Epithelial cell of esophagus (primary cell): Measurements from ENCODE around the gene PRELID1.

Experiments
- DNase-seq: peaks from one replicate; pipeline ENCODE4 v3.0.0; 2010; ENCODE audit warnings: low read depth
- H3K4me3 ChIP-seq: 2 replicates; pipeline ENCODE4 v1.5.1; 2011; ENCODE audit warnings: mild to moderate bottlenecking, low read length, control low read depth
- TF ChIP-seq, protein P1 (sequence below): IDR thresholded peaks from 2 replicates; pipeline ENCODE4 v1.5.1; 2011; ENCODE audit warnings: low read depth, mild to moderate bottlenecking, low read length, control low read depth, inconsistent platforms; ENCODE audit not compliant: insufficient read depth; ENCODE audit errors: missing control alignments

PRELID1 gene

DNA sequence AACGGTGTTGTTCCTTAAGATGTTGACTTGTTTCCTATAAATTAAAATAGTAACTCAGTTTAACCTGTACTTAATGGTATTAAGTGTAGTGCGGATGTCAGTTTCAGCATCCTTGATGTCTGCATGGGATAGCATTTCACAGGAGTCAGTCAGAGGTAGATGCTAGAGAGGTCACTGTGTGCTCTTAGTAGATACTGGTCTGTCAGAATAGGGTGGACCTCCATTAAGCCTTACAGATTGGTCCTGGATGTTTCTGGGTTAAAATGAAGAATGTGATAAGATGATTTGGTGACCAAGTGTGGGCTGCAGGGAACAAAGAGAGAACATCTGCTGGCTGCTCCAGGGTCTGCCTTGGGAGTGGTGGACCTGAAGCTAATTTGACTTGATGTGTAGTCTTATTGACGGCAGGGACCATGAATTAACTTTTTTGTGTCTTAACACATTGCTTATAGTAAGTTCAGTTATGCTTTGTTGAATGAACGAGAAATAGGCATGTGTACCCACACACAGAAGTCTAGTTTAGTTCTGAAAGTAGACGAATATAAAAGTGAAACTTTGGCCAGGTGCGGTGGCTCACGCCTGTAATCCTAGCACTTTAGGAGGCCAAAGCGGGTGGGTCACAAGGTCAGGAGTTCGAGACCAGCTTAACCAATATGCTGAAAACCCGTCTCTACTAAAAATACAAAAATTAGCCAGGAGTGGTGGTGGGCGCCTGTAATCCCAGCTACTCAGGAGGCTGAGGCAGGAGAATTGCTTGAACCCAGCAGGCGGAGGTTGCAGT lies 12.6 kb upstream of the PRELID1 start:
- TF ChIP-seq, protein P1, sequence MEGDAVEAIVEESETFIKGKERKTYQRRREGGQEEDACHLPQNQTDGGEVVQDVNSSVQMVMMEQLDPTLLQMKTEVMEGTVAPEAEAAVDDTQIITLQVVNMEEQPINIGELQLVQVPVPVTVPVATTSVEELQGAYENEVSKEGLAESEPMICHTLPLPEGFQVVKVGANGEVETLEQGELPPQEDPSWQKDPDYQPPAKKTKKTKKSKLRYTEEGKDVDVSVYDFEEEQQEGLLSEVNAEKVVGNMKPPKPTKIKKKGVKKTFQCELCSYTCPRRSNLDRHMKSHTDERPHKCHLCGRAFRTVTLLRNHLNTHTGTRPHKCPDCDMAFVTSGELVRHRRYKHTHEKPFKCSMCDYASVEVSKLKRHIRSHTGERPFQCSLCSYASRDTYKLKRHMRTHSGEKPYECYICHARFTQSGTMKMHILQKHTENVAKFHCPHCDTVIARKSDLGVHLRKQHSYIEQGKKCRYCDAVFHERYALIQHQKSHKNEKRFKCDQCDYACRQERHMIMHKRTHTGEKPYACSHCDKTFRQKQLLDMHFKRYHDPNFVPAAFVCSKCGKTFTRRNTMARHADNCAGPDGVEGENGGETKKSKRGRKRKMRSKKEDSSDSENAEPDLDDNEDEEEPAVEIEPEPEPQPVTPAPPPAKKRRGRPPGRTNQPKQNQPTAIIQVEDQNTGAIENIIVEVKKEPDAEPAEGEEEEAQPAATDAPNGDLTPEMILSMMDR, result no peak
- DNase-seq, result no peak
- H3K4me3 ChIP-seq, result no peak overlapping the region

GRCh38 chr5:177291735-177292134 lies 11.9 kb upstream of the PRELID1 start:
- DNase-seq, result no peak
- no peak overlapping the region for H3K4me3 ChIP-seq
- TF ChIP-seq, protein P1, result no peak

DNA sequence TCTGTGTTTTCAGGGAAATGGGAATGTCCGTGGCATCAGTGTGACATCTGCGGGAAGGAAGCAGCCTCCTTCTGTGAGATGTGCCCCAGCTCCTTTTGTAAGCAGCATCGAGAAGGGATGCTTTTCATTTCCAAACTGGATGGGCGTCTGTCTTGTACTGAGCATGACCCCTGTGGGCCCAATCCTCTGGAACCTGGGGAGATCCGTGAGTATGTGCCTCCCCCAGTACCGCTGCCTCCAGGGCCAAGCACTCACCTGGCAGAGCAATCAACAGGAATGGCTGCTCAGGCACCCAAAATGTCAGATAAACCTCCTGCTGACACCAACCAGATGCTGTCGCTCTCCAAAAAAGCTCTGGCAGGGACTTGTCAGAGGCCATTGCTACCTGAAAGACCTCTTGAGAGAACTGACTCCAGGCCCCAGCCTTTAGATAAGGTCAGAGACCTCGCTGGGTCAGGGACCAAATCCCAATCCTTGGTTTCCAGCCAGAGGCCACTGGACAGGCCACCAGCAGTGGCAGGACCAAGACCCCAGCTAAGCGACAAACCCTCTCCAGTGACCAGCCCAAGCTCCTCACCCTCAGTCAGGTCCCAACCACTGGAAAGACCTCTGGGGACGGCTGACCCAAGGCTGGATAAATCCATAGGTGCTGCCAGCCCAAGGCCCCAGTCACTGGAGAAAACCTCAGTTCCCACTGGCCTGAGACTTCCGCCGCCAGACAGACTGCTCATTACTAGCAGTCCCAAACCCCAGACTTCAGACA lies 9.6 kb upstream of the PRELID1 start:
- TF ChIP-seq, protein P1, result no peak
- DNase-seq, result no peak
- H3K4me3 ChIP-seq, result no peak overlapping the region

DNA sequence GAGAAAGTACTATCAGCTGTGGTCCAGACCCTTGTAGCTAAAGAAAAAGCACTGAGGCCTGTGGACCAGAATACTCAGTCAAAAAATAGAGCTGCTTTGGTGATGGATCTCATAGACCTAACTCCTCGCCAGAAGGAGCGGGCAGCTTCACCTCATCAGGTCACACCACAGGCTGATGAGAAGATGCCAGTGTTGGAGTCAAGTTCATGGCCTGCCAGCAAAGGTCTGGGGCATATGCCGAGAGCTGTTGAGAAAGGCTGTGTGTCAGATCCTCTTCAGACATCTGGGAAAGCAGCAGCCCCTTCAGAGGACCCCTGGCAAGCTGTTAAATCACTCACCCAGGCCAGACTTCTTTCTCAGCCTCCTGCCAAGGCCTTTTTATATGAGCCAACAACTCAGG lies 9.0 kb upstream of the PRELID1 start:
- DNase-seq, result no peak
- no peak overlapping the region for H3K4me3 ChIP-seq
- TF ChIP-seq, protein P1, result no peak

DNA sequence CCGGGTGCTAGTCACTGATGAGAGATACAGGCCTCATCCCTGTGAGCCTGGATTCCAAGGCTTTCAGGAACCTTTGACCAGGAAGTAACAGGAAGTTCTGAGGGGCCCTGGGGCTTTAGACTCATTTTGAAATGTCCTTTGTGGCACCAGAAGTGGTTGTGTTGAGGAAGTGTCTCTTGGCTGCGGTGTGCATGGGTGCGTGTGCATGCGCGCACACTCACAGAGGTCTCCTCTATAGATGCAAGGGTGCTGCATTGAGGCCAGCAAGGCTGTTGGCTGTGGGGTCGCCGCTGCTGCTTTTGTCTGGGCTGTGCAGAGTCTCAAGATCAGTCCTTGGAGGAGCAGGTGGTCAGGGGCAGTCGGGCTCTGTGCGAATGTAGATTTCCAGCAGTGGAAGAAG lies 7.7 kb upstream of the PRELID1 start:
- no peak overlapping the region for H3K4me3 ChIP-seq
- no peak for DNase-seq
- TF ChIP-seq, protein P1, result no peak

GRCh38 chr5:177296581-177296980 lies 7.0 kb upstream of the PRELID1 start:
- DNase-seq, result no peak
- H3K4me3 ChIP-seq, result no peak overlapping the region
- TF ChIP-seq, protein P1, result no peak

GRCh38 chr5:177297922-177298321 lies 5.7 kb upstream of the PRELID1 start:
- TF ChIP-seq, protein P1, result no peak
- no peak overlapping the region for H3K4me3 ChIP-seq
- DNase-seq, result no peak
